Astrocyte (in vitro differentiated cells and primary cell): ENCODE results near the gene MYCBP2.

Source experiments
- CTCF ChIP-seq: IDR thresholded peaks from 2 replicates; pipeline ENCODE4 v1.5.1; 2011; ENCODE audit warnings: low read depth, mild to moderate bottlenecking, inconsistent platforms, low read length, moderate library complexity; ENCODE audit not compliant: insufficient read depth
- EZH2 ChIP-seq: IDR thresholded peaks from 2 replicates; pipeline ENCODE4 v1.6.1; 2012; ENCODE audit warnings: mild to moderate bottlenecking, low read length, inconsistent platforms; ENCODE audit not compliant: insufficient read depth

DNA sequence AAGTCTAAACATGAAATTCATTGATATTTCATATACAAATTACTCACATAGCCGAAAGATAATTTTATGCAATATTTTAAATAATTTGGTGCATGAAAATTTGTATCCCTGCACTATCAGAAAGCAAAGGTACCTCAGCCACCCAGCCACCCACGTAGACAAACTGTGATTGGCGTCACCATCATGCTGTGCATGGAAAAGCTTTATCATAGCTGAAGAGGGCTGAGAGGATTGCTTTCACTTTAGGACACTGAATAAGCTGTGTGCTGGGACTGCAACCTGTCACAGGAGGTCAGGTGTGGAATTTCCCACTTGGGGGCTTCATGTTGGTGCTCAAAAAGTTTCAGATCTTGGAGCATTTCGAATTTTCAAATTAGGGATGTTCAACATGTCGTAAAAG lies 96.3 kb downstream of the MYCBP2 start:
- TF ChIP-seq CTCF (no peak), EZH2 (no peak)
